C4-2B (cell line): Measurements from ENCODE around the gene PURA.

Source experiments
- CTCF ChIP-seq: fragments of 450-650 bp; conservative IDR thresholded peaks from 2 replicates; pipeline ENCODE4 v1.5.1; 2017; ENCODE audit warnings: mild to moderate bottlenecking
- ZFX ChIP-seq: fragments of 450-650 bp; IDR thresholded peaks from 2 replicates; pipeline ENCODE4 v1.6.1; 2017

DNA sequence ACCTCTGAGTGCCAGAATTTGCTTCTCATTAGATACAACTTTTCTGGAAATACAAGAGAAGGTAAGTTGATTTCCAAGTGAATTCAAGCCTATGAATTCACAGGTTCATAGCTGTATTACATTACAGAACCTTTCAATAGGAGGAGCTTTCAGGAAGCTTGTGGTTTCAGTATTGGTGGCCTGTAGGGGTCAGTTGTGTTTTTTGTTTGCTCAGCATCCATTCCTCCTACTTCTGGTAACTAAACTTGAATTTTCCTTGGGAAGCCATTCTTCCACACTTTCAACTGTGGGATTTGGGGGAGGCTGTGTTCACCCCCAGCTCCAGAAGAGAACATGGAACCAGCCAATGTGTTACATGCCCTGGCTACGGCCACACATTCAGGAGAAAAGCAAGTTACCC, 55.5 kb downstream of the PURA start:
- TF ChIP-seq CTCF (no peak), ZFX (no peak)
